ENCODE results near the gene PAX6.
"Not testable (repeated sequence)": the region's sequence is repeated elsewhere in the genome, so short reads cannot be mapped to it uniquely, and the experiment has no call there.

The PAX6 gene

GRCh38 chr11:31763296-31763695 is 47.8 kb downstream of the PAX6 start:
- no peak for FAIRE-seq

- FAIRE-seq = no peak
Observed at GRCh38 chr11:31761636-31762035, 49.5 kb downstream of the PAX6 start.

GRCh38 chr11:31757260-31757835 is 53.8 kb downstream of the PAX6 start:
- no peak for FAIRE-seq

- no peak for FAIRE-seq
Observed at GRCh38 chr11:31747581-31747980, 63.5 kb downstream of the PAX6 start.

GRCh38 chr11:31740731-31741368 is 70.3 kb downstream of the PAX6 start:
- FAIRE-seq = not testable (repeated sequence)

- FAIRE-seq = no peak
Observed at GRCh38 chr11:31740131-31740530, 71.0 kb downstream of the PAX6 start.

Data from endometrium (tissue), 2 donors.